LNCAP (cell line): ENCODE data around the gene SDF4.

Source experiments
- TF ChIP-seq, protein P1 (sequence below): fragments of 450-650 bp; IDR thresholded peaks from 2 replicates; pipeline ENCODE4 v1.5.1; 2017; ENCODE audit warnings: mild to moderate bottlenecking

The SDF4 gene

DNA sequence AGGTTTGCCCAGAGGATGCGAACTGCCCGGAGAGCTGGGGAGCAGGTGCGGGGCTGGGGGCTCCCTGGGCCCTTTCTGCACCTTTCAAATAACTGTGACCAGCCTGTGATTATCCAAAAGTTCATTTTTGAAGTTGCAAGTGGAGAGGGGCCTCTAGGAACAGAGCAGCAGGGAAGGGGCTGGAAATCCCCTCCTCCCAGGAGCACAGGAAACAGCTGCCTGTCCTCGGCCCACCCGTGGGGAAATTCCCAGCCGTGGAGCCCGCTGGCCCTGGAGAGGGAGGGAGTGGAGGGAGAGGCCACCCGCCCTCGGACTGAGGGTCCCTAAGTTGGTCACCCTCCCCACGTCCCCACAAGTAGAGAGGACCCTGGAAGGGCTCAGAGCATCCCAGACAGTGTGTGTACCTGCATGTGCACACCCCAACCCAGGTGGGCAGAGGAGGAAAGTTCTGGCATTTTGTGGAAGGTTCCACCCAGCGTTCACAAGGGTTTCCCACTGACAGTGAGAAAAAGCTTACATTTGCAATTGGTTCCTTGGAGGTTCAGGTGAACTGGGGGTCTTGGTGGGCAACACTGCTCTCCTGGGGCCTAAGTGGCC is 16.6 kb downstream of the SDF4 start:
- TF ChIP-seq, protein P1, sequence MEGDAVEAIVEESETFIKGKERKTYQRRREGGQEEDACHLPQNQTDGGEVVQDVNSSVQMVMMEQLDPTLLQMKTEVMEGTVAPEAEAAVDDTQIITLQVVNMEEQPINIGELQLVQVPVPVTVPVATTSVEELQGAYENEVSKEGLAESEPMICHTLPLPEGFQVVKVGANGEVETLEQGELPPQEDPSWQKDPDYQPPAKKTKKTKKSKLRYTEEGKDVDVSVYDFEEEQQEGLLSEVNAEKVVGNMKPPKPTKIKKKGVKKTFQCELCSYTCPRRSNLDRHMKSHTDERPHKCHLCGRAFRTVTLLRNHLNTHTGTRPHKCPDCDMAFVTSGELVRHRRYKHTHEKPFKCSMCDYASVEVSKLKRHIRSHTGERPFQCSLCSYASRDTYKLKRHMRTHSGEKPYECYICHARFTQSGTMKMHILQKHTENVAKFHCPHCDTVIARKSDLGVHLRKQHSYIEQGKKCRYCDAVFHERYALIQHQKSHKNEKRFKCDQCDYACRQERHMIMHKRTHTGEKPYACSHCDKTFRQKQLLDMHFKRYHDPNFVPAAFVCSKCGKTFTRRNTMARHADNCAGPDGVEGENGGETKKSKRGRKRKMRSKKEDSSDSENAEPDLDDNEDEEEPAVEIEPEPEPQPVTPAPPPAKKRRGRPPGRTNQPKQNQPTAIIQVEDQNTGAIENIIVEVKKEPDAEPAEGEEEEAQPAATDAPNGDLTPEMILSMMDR: no peak

- TF ChIP-seq, protein P1: no peak
These were observed 18.2 kb downstream of the SDF4 start, which contains the start of gene TNFRSF4 for GRCh38 chr1:1213345-1214265. TNFRSF4 (minus strand) TSS chr1:1214153; CDS start chr1:1214127, 26 bp downstream.

DNA sequence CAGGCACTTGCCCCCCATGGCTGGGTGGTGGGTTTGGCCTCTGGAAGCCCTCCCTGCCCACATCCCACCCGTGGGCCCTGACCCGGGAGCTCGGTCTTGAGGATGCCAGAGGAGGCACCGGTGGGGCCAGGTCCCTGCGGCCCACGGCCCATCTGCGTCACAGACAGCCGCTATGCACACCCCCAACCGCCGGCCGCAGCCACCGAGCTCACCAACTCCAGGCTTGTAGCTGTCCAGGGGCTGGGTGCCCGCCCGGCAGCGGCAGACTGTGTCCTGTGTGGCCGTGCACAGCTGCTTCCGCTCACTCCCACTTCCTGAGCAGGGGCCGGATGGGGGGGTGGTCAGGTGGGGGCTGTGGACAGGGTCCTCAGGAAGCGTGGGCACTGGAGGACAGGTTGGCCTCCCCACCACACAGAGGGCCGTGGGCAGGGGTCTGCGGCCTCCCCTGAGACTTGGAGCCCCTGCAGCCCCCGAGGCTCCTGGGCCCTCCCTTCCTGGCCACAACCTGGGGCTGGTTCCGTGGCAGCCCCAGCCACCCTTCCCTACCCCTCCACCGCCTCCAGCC is 18.9 kb downstream of the SDF4 start:
- TF ChIP-seq, protein P1: no peak

DNA sequence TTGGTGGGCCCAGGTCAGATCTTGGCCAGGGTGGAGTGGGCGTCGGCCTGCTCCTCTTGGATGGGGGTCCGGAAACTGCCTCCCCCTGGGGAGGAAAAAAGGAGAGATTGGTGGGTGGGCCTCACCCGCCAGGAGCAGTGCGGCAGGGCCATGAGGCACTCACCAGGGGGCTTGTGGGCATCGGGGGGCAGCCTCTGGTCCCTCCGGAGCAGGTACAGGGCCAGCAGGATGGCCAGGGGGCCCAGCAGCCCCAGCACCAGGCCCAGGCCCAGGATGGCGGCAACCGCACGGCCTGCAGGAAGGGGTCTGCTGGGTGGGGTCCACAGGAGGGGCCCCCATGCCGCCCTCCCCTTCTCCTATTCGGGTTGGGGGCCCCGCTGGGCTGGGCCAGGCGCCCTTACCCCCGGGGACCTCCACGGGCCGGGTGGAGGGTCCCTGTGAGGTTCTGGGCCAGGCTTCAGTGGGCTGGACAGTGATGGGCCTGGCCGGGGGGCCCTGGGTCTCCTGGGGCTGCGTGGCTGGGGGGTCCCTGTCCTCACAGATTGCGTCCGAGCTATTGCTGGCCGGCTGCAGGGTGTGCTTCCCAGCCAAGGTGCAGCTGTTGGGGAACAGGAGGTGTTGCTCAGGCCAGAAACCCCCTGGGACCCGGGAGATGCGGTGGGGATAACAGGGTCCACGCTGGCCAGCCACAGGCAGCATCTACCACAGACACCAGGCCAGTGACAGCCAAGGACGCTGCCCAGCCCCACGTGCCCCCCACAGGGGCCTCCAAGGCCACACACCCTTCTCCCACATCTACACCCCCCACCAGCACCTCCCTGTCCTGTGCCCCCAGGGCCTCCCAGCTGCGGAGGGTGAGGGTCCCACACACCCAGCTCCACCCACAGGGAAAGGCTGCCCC is 20.0 kb downstream of the SDF4 start:
- TF ChIP-seq, protein P1: no peak

- TF ChIP-seq, protein P1: no peak
These were observed 20.9 kb downstream of the SDF4 start for GRCh38 chr1:1210726-1211540.

DNA sequence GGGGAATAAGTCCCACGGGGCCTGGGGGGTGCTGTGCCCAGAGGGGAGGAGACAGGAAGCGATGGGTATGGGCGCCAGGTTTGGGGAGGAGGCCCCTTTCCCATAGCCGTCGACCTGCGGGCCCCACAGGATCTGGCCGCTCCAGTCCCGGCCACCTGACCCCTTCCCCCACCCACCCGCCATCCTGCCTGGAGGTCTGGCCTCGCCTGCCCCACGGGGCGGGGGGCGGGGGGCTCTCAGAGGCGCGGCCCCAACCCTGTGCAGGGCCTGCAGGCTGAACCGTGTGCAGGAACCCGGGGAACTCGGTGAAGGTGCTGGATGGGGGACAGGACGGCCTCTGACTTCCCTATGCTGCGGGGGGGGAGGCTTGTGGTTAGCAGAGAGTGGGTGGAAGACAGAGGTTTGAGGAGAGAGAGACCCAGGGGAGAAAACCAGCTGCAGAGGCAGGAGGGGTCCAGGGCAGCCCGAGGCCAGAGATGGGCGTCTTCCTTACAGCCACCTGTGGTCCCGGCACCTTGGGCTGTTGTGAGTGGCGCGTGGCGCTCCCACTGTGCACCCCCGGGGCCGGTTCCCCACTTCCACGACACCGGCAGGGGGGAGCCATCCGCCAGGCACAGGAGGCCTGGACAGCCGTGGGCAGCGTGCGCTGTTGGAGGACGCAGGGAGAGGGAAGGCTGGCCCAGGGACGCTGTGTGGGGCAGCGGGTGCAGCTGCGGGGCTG is 22.9 kb downstream of the SDF4 start:
- TF ChIP-seq, protein P1: no peak
